IMR-90 (cell line): Measurements from ENCODE around the gene FAM168A. TPM values are rescaled to one million over a fixed set of nuclear protein-coding genes. Genes with fewer than 3 reads are reported as not detected.

ENCODE experiments used
- ATAC-seq: fragments of 200-7000 bp; cut with Tn5 transposase; 2 replicates; pipeline ENCODE4 v1.9.1; 2020; ENCODE audit warnings: low read depth, mild to moderate bottlenecking, moderate library complexity
- BruUV-seq: library from RNA; stranded (reverse); fragments of 400-500 nt; replicated peaks from 2 replicates; lab custom pipeline; 2021; lab: Mats Ljungman, UMichigan
- CTCF ChIA-PET: fragments of 300-600 bp; formaldehyde crosslinking; extraction: SDS; loops from one replicate; lab custom pipeline; 2021; ENCODE audit warnings: antibody characterized with exemption; lab: Yijun Ruan, JAX
- POLR2A ChIA-PET: fragments of 300-600 bp; sonication (Branson Sonifier 250); formaldehyde crosslinking; loops from one replicate; lab custom pipeline; 2022; ENCODE audit warnings: antibody characterized with exemption; ENCODE audit not compliant: unreplicated experiment; lab: Charles Lee
- DNase-seq: peaks from one replicate; pipeline ENCODE4 v3.0.0; 2013
- H2AFZ ChIP-seq: replicated peaks from 2 replicates; pipeline ENCODE3; 2013; ENCODE audit warnings: low read length, mild to moderate bottlenecking; ENCODE audit not compliant: poor library complexity
- H2AK5ac ChIP-seq: 2 replicates; pipeline ENCODE4 v1.6.1; 2013; ENCODE audit warnings: low read depth, low read length, inconsistent platforms
- H2AK9ac ChIP-seq: replicated peaks from 2 replicates; pipeline ENCODE3; 2013; ENCODE audit warnings: mild to moderate bottlenecking, low read depth, low read length, moderate library complexity; ENCODE audit not compliant: poor library complexity
- H2BK120ac ChIP-seq: 2 replicates; pipeline ENCODE4 v1.6.1; 2013; ENCODE audit warnings: low read depth, low read length, inconsistent platforms
- H2BK15ac ChIP-seq: 3 replicates; pipeline ENCODE4 v1.6.1; 2013; ENCODE audit warnings: low read depth, low read length, inconsistent platforms
- H2BK20ac ChIP-seq: 2 replicates; pipeline ENCODE4 v1.6.1; 2013; ENCODE audit warnings: low read depth, mild to moderate bottlenecking, inconsistent platforms, low read length, moderate library complexity
- H2BK5ac ChIP-seq: 2 replicates; pipeline ENCODE4 v1.6.1; 2013; ENCODE audit warnings: mild to moderate bottlenecking, low read depth, low read length, inconsistent platforms; ENCODE audit not compliant: poor library complexity, severe bottlenecking
- H3K14ac ChIP-seq: replicated peaks from 2 replicates; pipeline ENCODE4 v1.6.1; 2013; ENCODE audit warnings: low read depth, low read length, inconsistent platforms
- H3K18ac ChIP-seq: 2 replicates; pipeline ENCODE4 v1.6.1; 2013; ENCODE audit warnings: low read depth, low read length, control low read depth
- H3K23ac ChIP-seq: 2 replicates; pipeline ENCODE4 v1.6.1; 2013; ENCODE audit warnings: low read depth, low read length, inconsistent platforms
- H3K27ac ChIP-seq: 2 replicates; pipeline ENCODE4 v1.5.1; 2013; ENCODE audit warnings: mild to moderate bottlenecking, control low read depth, low read length; ENCODE audit not compliant: insufficient read depth
- H3K27me3 ChIP-seq: 2 replicates; pipeline ENCODE4 v1.6.1; 2013; ENCODE audit warnings: low read length; ENCODE audit not compliant: control insufficient read depth, insufficient read depth
- H3K36me3 ChIP-seq: 2 replicates; pipeline ENCODE4 v1.6.1; 2013; ENCODE audit warnings: low read length, mixed read lengths; ENCODE audit not compliant: control insufficient read depth, insufficient read depth
- H3K4ac ChIP-seq: 2 replicates; pipeline ENCODE4 v1.6.1; 2013; ENCODE audit warnings: low read depth, low read length, inconsistent platforms
- H3K4me1 ChIP-seq: 2 replicates; pipeline ENCODE4 v1.6.1; 2013; ENCODE audit warnings: low read length, mixed read lengths; ENCODE audit not compliant: control insufficient read depth, insufficient read depth
- H3K4me2 ChIP-seq: 2 replicates; pipeline ENCODE4 v1.6.1; 2013; ENCODE audit warnings: low read depth, mild to moderate bottlenecking, control low read depth, low read length, moderate library complexity
- H3K4me3 ChIP-seq: 2 replicates; pipeline ENCODE4 v1.5.1; 2013; ENCODE audit warnings: low read depth, mild to moderate bottlenecking, control low read depth, low read length, moderate library complexity; ENCODE audit not compliant: insufficient read depth
- H3K56ac ChIP-seq: 2 replicates; pipeline ENCODE4 v1.6.1; 2013; ENCODE audit warnings: low read length, inconsistent platforms; ENCODE audit not compliant: insufficient read depth; ENCODE audit errors: extremely low read depth
- H3K79me1 ChIP-seq, 2 experiments: 2 replicates each; pipeline ENCODE4 v1.6.1; 2013; ENCODE audit warnings: low read length in 2 of 2, inconsistent platforms in 1 of 2, low read depth in 1 of 2
- H3K9ac ChIP-seq: 2 replicates; pipeline ENCODE4 v1.6.1; 2013; ENCODE audit warnings: low read depth, low read length, control low read depth
- H3K9me1 ChIP-seq: 2 replicates; pipeline ENCODE4 v1.6.1; 2013; ENCODE audit warnings: low read length, inconsistent platforms; ENCODE audit not compliant: insufficient read depth
- H3K9me3 ChIP-seq: 2 replicates; pipeline ENCODE4 v1.6.1; 2013; ENCODE audit warnings: low read length; ENCODE audit not compliant: control insufficient read depth, insufficient read depth
- H4K20me1 ChIP-seq: 2 replicates; pipeline ENCODE4 v1.6.1; 2013; ENCODE audit warnings: low read length, inconsistent platforms; ENCODE audit not compliant: insufficient read depth
- H4K5ac ChIP-seq: 2 replicates; pipeline ENCODE4 v1.6.1; 2013; ENCODE audit warnings: mild to moderate bottlenecking, low read depth, low read length, control low read depth
- H4K8ac ChIP-seq, 2 experiments: 2 replicates each; pipeline ENCODE4 v1.6.1; 2013; ENCODE audit warnings: low read depth in 2 of 2, low read length in 2 of 2, control low read depth in 1 of 2, inconsistent platforms in 1 of 2
- H4K91ac ChIP-seq: 2 replicates; pipeline ENCODE4 v1.6.1; 2013; ENCODE audit warnings: low read depth, low read length, inconsistent platforms; ENCODE audit not compliant: insufficient read depth
- CEBPB ChIP-seq: IDR thresholded peaks from 2 replicates; pipeline ENCODE4 v1.6.1; 2012; ENCODE audit warnings: low read depth, low read length, improper control_type of control experiment
- FOS ChIP-seq: fragments of 150-350 bp; IDR thresholded peaks from 2 replicates; pipeline ENCODE4 v1.6.1; 2016; ENCODE audit warnings: low read depth, low read length
- MAFK ChIP-seq: IDR thresholded peaks from 2 replicates; pipeline ENCODE4 v1.6.1; 2012; ENCODE audit warnings: low read depth, low read length, improper control_type of control experiment
- POLR2A ChIP-seq: IDR thresholded peaks from 2 replicates; pipeline ENCODE4 v1.6.1; 2012; ENCODE audit warnings: mild to moderate bottlenecking, low read depth, low read length
- RAD21 ChIP-seq: IDR thresholded peaks from 2 replicates; pipeline ENCODE4 v1.6.1; 2012; ENCODE audit warnings: low read length, improper control_type of control experiment
- WGBS, 2 experiments: methylation state at CpG; one replicate each; pipeline versions ENCODE4 v1.1.5 to v1.1.7; 2013; ENCODE audit warnings: missing lambda C conversion rate in 2 of 2; ENCODE audit not compliant: insufficient read length in 1 of 2; ENCODE audit errors: extremely low coverage in 2 of 2; 5-methylcytosine and 5-hydroxymethylcytosine counted together
- dilution Hi-C: fragments of 300-500 bp; cut with HindIII; formaldehyde crosslinking; loops from one replicate; pipeline ENCODE4 v1.14.3; 2018; ENCODE audit warnings: low sequenced_read_pairs; ENCODE audit not compliant: unreplicated experiment
- in situ Hi-C: fragments of 300-500 bp; cut with MboI; formaldehyde crosslinking; loops from 3 replicates; pipeline ENCODE4 v1.14.3; 2019; ENCODE audit warnings: low sequenced_read_pairs, inconsistent platforms, mixed read lengths
- intact Hi-C: fragments of 100-400 bp; cut with micrococcal nuclease; formaldehyde crosslinking; loops from 2 replicates; pipeline ENCODE4 v1.10.0; 2022
- polyA plus RNA-seq, 3 experiments: library from polyadenylated mRNA; depleted of rRNA; stranded (reverse); fragments of >200 nt; gene quantifications; 2 replicates each; pipeline ENCODE4 v1.2.3, GENCODE V29; 2012; ENCODE audit warnings: low replicate concordance in 1 of 3
- total RNA-seq: library from RNA; depleted of rRNA; stranded (reverse); fragments of >200 nt; gene quantifications from 2 replicates; pipeline ENCODE4 v1.2.3, GENCODE V29; 2012

Gene FAM168A
- total and polyA plus RNA-seq, 2 of the 4 experiments (the other 2 are of a cell fraction) = 13.1 to 22.8 TPM

- Histone ChIP-seq H4K8ac (no peak overlapping the region), H3K9ac (no peak overlapping the region), H2AK9ac (no peak overlapping the region), H3K9me1 (no peaks in the 10 kb centered on the region; the same call in none of the 2 replicates), H3K4me2 (no peak overlapping the region), H3K4me3 (no peak overlapping the region), H3K23ac (no peak overlapping the region), H4K91ac (no peak overlapping the region), H2AK5ac (no peak overlapping the region), H2BK5ac (no peak overlapping the region), H2BK20ac (no peak overlapping the region), H3K18ac (no peak overlapping the region), H2BK15ac (no peak overlapping the region), H3K4ac (no peak overlapping the region), H3K14ac (no peak overlapping the region), H3K56ac (no peak overlapping the region), H4K20me1 (no peaks in the 10 kb centered on the region), H4K5ac (no peak overlapping the region), H3K36me3 (peaks cover 8% of the 10 kb centered on the region), H2BK120ac (no peak overlapping the region), H2AFZ (no peak overlapping the region), H3K27ac (no peak overlapping the region), H3K4me1 (peaks cover 6% of the 10 kb centered on the region; the same call in 1 of the 2 replicates), H3K9me3 (no peaks in the 10 kb centered on the region), H3K27me3 (no peaks in the 10 kb centered on the region), H3K79me1 (no peaks in the 10 kb centered on the region; a peak in 1 of 4 replicates)
- intact Hi-C loops (loop anchor here (5.0 kb wide), 1 partner anchor 531 kb away; no protein-coding TSS in a partner anchor), in situ Hi-C loops (loop anchor here (5.0 kb wide), 1 partner anchor 256 kb away; no protein-coding TSS in a partner anchor), dilution Hi-C loops (no loop called here)
- DNase-seq = no peak
- no peak for TF ChIP-seq RAD21
- no peak for TF ChIP-seq CEBPB
- TF ChIP-seq POLR2A = no peak
- no peak for TF ChIP-seq FOS
- no peak for TF ChIP-seq MAFK
- WGBS, 2 experiments = no CpG with 5 or more reads among the region's 3 CpGs
- ChIA-PET POLR2A (no interaction called here), CTCF (no interaction called here)
- ATAC-seq = no peak
- BruUV-seq = no TSS peak
These were observed 196.5 kb downstream of the FAM168A start for GRCh38 chr11:73401217-73401923.
